DMS53 treated with DMSO at 0.1 percent for 48 hours (cell line): ENCODE measurements around the gene ROR1.

Experiments
- DNase-seq: peaks from one replicate; lab custom pipeline; 2025; ENCODE audit not compliant: unreplicated experiment; lab: John Stamatoyannopoulos, UW

Gene ROR1

GRCh38 chr1:63880958-63881576 is 107.2 kb downstream of the ROR1 start:
- DNase-seq: no peak

- no peak for DNase-seq
Observed at GRCh38 chr1:63882048-63882704, 108.4 kb downstream of the ROR1 start.

- DNase-seq: peak; percentile 81
Observed at GRCh38 chr1:63883494-63884235, 109.8 kb downstream of the ROR1 start.

- no peak for DNase-seq
Observed at GRCh38 chr1:63884486-63884885, 110.7 kb downstream of the ROR1 start.

GRCh38 chr1:63885899-63886298 is 112.1 kb downstream of the ROR1 start:
- no peak for DNase-seq

GRCh38 chr1:63886340-63886739 is 112.5 kb downstream of the ROR1 start:
- no peak for DNase-seq

- no peak for DNase-seq
Observed at GRCh38 chr1:63887809-63888208, 114.0 kb downstream of the ROR1 start.

- no peak for DNase-seq
Observed at GRCh38 chr1:63888984-63889383, 115.2 kb downstream of the ROR1 start.

- DNase-seq: no peak
Observed at GRCh38 chr1:63890468-63890867, 116.7 kb downstream of the ROR1 start.

GRCh38 chr1:63891060-63891690 is 117.4 kb downstream of the ROR1 start:
- no peak for DNase-seq

GRCh38 chr1:63892632-63893395 is 119.0 kb downstream of the ROR1 start:
- DNase-seq: peak; percentile 94

GRCh38 chr1:63893976-63894375 is 120.2 kb downstream of the ROR1 start:
- DNase-seq: no peak

GRCh38 chr1:63894627-63895265 is 120.9 kb downstream of the ROR1 start:
- DNase-seq: no peak

GRCh38 chr1:63896755-63897154 is 122.9 kb downstream of the ROR1 start:
- DNase-seq: no peak

GRCh38 chr1:63898428-63899196 is 124.8 kb downstream of the ROR1 start:
- DNase-seq: no peak

- DNase-seq: no peak
Observed at GRCh38 chr1:63901094-63901493, 127.3 kb downstream of the ROR1 start.

- no peak for DNase-seq
Observed at GRCh38 chr1:63902844-63903589, 129.2 kb downstream of the ROR1 start.

- DNase-seq: no peak
Observed at GRCh38 chr1:63903947-63904610, 130.3 kb downstream of the ROR1 start.

- DNase-seq: no peak
Observed at GRCh38 chr1:63904826-63905225, 131.0 kb downstream of the ROR1 start.
